ENCODE data around the gene EHD4.

The EHD4 gene

DNA sequence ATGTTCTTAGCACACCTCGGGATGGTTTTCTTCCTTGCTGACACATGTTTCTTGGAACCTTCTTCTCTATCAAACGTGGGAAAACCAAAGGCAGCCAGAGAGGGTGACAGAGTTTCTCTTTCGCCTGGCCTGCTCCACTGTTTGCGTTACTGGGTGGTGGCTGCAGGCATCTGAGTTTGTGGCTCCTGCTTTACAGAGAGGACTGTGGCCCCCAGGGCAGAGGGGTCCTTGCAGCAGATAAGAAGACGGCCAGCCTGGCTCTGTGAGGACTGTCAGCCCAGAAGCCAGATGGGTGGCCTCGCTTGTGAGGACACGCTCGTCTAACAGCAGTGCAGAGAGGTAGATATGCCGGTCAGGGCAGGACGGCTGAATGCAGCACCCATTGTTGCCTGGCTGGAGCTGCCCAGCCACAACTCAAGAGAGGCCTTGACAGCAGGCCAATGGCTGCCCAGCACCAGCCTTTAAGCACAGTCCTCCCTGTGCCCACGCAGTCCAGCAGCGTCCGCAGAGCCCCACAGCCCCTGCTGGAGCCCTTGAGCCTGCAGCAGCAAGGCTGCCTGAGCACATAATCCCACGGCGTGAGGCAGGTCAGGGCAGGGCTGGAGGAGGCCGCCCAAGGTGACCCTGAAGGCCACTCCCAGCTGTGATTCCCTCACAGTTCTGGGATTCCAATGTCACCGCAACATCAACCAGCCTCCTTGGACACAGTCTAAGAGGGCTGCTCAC is 63.5 kb downstream of the EHD4 start:
- no peaks in the 10 kb centered on the region for H3K9me3 ChIP-seq (ENCODE audit: control insufficient read depth, insufficient read depth, low read length)
- H3K36me3 ChIP-seq (ENCODE audit: insufficient read depth, low read length), result peaks cover 16% of the 10 kb centered on the region; the same call in 1 of the 2 replicates
- H3K9ac ChIP-seq (ENCODE audit: low read depth, low read length), result no peak overlapping the region
- peaks cover 5% of the 10 kb centered on the region; the same call in 1 of the 2 replicates for H3K4me1 ChIP-seq (ENCODE audit: insufficient read depth, low read length)

DNA sequence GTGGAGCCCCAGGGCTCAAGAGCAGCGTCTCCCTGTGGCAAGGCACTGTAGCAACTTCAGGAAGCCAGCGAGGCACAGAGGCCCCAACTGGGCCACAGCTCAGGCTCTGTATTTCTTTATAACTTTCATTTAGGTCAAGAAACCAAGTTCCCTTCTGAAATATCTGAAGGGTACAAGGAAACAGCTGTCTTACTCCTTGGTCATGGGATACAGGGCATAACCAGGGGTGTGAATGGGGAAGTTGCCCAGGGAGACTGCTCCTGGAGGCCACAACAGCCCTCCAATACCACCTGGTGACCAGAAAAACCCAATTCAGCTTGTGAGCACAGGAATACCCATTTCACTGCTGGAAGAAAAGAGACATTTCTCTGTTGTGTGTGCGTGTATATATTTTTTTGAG is 65.2 kb downstream of the EHD4 start:
- Histone ChIP-seq H3K9me3 (ENCODE audit: control insufficient read depth, insufficient read depth, low read length) (no peaks in the 10 kb centered on the region), H3K9ac (ENCODE audit: low read depth, low read length) (no peak overlapping the region), H3K4me1 (ENCODE audit: insufficient read depth, low read length) (peaks cover 6% of the 10 kb centered on the region; the same call in 1 of the 2 replicates), H3K36me3 (ENCODE audit: insufficient read depth, low read length) (peaks cover 16% of the 10 kb centered on the region; the same call in 1 of the 2 replicates)

DNA sequence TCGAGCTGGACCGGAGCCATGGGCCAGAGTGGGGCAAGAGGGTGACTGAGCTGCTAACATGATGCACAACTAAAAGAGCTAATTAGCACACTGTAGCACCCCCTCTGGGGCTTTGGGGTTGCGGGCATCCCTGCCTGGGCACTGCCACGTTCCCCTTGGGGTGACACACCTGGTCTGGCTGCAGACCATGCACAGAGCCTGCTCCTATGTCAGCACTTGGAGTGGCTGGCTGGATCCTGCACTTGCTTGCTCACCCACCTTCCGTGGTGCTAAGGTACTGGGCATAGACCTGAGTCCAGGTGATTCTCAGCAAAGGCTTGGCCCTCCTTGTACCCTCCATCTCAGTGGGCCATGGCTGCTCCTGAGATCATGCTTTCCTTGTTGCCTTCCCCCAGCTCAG is 65.7 kb downstream of the EHD4 start:
- Histone ChIP-seq H3K36me3 (ENCODE audit: insufficient read depth, low read length) (peaks cover 16% of the 10 kb centered on the region; the same call in 1 of the 2 replicates), H3K4me1 (ENCODE audit: insufficient read depth, low read length) (peaks cover 6% of the 10 kb centered on the region; the same call in 1 of the 2 replicates), H3K9ac (ENCODE audit: low read depth, low read length) (no peak overlapping the region), H3K9me3 (ENCODE audit: control insufficient read depth, insufficient read depth, low read length) (no peaks in the 10 kb centered on the region)

DNA sequence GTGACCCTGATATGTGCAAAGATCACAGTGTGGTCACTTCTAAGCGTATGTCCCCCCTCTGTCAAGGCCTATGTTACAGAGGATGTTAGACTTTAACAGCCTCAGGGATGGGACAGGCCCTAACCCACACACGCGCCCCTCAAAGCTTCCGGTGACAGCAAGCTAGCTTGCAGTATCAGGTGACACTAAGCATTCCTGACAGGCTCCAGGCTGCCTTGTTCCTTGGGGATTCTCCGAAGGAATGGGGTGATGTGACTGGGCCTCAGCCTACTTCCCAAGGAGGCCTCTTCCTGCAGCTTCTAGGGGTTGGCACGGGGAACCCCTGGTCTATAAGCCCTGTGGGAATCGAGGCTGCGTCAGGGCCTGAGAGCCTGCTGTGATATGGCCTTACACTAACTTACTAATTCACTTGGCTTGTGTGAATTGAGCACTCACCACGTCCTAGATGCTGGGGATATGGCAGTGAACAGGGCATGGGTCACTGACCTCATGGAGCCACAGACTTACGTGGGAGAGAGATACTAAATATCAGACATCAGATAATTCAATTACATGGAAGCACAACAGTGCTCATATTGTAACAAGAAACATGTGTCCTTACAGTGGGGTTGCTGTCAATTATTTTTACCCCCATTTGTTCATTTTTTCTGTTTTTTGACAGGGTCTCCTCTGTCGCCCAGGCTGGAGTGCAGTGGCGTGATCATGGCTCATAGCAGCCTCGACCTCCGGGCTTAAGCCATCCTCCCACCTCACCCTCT is 67.1 kb downstream of the EHD4 start:
- no peak overlapping the region for H3K9ac ChIP-seq (ENCODE audit: low read depth, low read length)
- no peaks in the 10 kb centered on the region for H3K9me3 ChIP-seq (ENCODE audit: control insufficient read depth, insufficient read depth, low read length)
- H3K36me3 ChIP-seq (ENCODE audit: insufficient read depth, low read length), result peaks cover 18% of the 10 kb centered on the region; the same call in 1 of the 2 replicates
- H3K4me1 ChIP-seq (ENCODE audit: insufficient read depth, low read length), result peaks cover 6% of the 10 kb centered on the region; the same call in 1 of the 2 replicates

DNA sequence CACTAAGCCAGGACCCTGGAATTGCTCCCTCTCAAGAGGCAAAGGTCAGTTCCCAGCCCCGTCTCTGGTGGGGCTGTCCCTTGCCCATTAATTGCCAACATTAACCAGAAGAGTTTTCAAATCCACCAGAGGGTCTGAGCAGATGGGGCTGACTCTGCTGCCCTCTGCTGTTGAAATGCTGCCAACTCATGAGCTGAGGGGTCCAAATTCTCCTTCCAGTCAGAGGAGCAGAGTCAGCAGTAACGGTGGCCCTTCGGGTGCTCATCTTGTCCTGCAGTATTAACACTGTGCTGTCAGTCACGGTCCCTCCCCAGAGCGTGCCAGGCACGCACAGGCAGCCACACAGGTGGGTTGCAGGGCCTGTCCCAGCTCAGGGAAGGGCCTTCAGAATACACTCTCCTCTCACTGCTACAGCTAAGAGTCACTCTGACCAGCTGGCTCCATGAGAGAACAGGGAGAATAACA is 67.8 kb downstream of the EHD4 start:
- Histone ChIP-seq H3K9ac (ENCODE audit: low read depth, low read length) (no peak overlapping the region), H3K4me1 (ENCODE audit: insufficient read depth, low read length) (peaks cover 6% of the 10 kb centered on the region; the same call in 1 of the 2 replicates), H3K36me3 (ENCODE audit: insufficient read depth, low read length) (peaks cover 16% of the 10 kb centered on the region; the same call in 1 of the 2 replicates), H3K9me3 (ENCODE audit: control insufficient read depth, insufficient read depth, low read length) (no peaks in the 10 kb centered on the region)

DNA sequence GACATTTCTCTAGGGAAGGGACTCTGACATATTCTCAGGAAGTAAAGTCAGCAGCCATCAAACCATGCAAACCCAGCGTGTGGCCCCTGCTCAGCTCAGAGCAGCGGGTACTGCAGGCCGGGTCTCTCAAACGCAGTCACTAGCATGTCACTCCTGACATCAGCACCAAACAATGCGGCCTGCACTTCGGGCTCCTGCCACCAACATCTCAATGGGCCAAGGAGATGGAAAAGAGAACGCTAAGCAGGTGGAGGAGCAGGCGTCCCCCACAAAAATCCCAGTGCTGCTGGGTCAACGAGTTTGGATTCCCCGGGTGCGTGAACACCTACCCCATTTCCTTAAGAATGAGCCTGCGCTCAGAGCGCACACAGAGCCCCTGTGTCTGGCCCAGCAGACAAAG is 68.6 kb downstream of the EHD4 start:
- Histone ChIP-seq H3K9ac (ENCODE audit: low read depth, low read length) (no peak overlapping the region), H3K4me1 (ENCODE audit: insufficient read depth, low read length) (peaks cover 6% of the 10 kb centered on the region; the same call in 1 of the 2 replicates), H3K36me3 (ENCODE audit: insufficient read depth, low read length) (peaks cover 11% of the 10 kb centered on the region; the same call in 1 of the 2 replicates), H3K9me3 (ENCODE audit: control insufficient read depth, insufficient read depth, low read length) (no peaks in the 10 kb centered on the region)

DNA sequence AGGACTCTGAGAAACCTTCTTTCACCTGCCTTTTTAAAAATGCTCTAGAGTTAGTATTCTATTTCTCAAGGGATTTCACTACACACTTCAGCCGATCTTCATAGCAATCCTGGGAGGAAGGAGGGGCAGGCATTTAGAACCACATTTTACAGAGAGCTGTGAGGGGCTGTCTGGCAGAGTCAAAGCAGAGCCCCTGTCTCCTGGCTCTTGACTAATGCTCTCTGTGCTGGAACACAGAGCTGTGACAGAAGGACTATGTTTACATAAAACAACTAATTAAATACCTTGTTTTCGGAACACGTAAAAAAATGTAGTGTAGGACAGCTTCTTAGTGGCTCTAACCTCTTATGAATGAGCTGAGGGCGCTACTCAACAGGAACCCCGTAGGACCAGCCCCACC is 70.9 kb downstream of the EHD4 start:
- H3K9ac ChIP-seq (ENCODE audit: low read depth, low read length), result no peak overlapping the region
- peaks cover 6% of the 10 kb centered on the region; the same call in 1 of the 2 replicates for H3K36me3 ChIP-seq (ENCODE audit: insufficient read depth, low read length)
- H3K9me3 ChIP-seq (ENCODE audit: control insufficient read depth, insufficient read depth, low read length), result no peaks in the 10 kb centered on the region
- H3K4me1 ChIP-seq (ENCODE audit: insufficient read depth, low read length), result peaks cover 10% of the 10 kb centered on the region; the same call in 1 of the 2 replicates

DNA sequence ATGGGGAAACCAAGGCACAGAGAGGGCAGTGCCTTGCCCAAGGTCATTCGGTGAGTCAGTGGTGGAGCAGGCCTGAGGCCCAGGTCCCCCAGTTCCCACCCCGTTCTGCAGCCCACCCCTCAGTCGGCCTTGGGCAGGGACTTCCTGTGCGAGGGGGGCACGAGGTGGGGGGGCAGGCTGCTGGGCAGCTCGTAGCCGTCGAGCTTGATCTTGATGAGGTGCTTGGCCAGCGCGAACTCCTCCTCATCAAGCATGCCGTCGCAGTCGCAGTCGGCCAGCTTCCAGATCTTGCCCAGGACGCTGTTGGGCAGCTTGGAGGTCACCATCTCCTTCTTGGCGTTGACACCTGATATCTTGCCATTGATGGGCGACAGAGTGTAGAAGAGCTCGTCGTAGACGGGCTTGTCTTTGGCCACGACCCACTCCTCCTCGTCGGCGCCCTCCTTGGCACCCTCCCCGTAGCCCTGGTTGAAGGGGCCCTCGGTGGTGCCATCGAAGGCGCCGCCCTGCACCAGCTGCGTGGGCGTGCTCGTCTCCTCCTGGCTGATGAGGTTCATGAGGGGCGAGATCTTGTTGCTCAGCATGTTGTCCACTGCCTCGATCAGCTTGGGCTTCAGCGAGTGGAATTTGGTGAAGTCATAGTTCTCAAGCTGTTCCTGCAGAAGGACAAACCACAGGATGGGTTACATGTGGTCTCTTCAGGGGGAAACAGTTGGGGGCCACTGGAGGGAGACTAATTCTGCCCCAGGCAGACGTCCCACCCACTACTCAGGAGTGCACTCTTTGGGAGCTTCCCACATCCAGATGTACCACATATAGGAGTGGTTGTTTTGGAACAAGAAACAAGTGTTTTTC is 71.6 kb downstream of the EHD4 start:
- H3K4me1 ChIP-seq (ENCODE audit: insufficient read depth, low read length), result peaks cover 10% of the 10 kb centered on the region; the same call in 1 of the 2 replicates
- no peaks in the 10 kb centered on the region for H3K9me3 ChIP-seq (ENCODE audit: control insufficient read depth, insufficient read depth, low read length)
- no peak overlapping the region for H3K9ac ChIP-seq (ENCODE audit: low read depth, low read length)
- peaks cover 3% of the 10 kb centered on the region; the same call in 1 of the 2 replicates for H3K36me3 ChIP-seq (ENCODE audit: insufficient read depth, low read length)

DNA sequence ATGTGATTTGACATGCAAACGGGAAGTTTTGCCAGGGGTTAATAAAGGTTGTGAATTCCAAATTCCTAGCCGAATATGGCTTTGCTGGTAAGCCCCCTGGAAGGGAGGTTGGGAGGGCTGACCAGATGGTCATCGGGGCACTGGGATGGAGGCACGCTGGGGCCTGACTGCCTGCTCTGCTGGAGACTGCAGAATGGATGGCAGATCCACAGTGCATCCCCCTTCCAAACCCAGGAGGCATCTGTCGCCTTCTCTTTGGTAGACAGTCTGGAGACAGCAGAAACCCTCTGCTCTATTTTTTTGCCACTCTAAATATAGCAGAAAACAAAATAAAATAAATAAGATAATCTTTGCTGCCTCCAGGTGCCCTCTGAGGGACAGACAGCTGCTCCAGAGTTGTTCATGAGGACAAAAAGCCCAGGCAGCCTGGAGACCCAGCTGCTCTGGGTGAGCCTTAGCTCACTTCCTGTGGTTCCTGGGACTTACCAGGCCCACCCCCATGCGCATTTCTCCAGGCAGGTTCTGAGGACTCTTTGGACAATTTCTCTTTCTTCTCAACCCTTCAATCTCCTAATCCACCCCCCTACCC is 72.4 kb downstream of the EHD4 start:
- H3K9ac ChIP-seq (ENCODE audit: low read depth, low read length), result no peak overlapping the region
- peaks cover 14% of the 10 kb centered on the region; the same call in 1 of the 2 replicates for H3K4me1 ChIP-seq (ENCODE audit: insufficient read depth, low read length)
- peaks cover 3% of the 10 kb centered on the region; the same call in 1 of the 2 replicates for H3K36me3 ChIP-seq (ENCODE audit: insufficient read depth, low read length)
- H3K9me3 ChIP-seq (ENCODE audit: control insufficient read depth, insufficient read depth, low read length), result no peaks in the 10 kb centered on the region

DNA sequence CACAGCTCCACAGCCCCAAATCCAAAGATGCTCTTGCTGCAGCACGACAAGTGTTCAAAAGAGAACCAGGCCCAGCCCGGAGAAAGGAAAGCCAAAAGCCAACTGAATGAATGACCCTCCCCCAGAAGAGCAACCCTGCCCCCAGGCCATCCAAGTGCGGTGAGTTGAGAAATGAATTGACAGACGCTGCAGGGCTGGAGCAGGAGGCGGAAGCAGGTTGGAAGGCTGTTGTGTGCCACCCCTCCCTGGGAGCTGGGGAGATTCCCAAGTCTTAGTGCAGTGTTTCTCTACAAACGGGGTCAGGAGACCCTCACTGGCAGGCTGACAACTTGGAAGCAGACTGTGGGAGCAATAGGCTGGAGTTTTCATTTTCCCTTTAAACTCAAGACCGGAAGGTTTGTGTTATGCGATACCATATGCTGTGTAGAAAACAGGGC is 75.0 kb downstream of the EHD4 start:
- Histone ChIP-seq H3K36me3 (ENCODE audit: insufficient read depth, low read length) (peaks cover 3% of the 10 kb centered on the region; the same call in 1 of the 2 replicates), H3K4me1 (ENCODE audit: insufficient read depth, low read length) (peaks cover 9% of the 10 kb centered on the region; the same call in 1 of the 2 replicates), H3K9ac (ENCODE audit: low read depth, low read length) (no peak overlapping the region), H3K9me3 (ENCODE audit: control insufficient read depth, insufficient read depth, low read length) (no peaks in the 10 kb centered on the region)

DNA sequence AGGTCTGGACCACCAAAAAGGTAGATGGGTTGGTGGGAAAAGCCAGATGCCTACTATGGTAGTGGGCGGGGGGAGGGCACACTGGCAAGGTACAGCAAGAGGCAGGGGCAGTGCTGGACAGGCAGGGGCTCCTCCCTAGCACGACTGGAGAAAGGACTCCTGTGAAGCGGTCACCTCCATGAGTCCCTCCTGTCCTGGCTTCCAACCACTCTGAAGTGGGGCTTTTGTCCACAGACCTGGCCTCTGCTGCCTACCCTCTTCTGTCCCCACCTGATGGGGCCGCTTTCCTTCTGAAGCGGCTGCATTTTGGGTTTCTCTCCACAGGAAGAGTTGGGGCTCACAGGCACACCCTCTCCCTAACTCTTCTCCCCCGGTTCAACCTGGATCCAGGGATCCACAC is 75.8 kb downstream of the EHD4 start:
- H3K9ac ChIP-seq (ENCODE audit: low read depth, low read length), result no peak overlapping the region
- H3K36me3 ChIP-seq (ENCODE audit: insufficient read depth, low read length), result peaks cover 3% of the 10 kb centered on the region; the same call in 1 of the 2 replicates
- peaks cover 9% of the 10 kb centered on the region; the same call in 1 of the 2 replicates for H3K4me1 ChIP-seq (ENCODE audit: insufficient read depth, low read length)
- H3K9me3 ChIP-seq (ENCODE audit: control insufficient read depth, insufficient read depth, low read length), result no peaks in the 10 kb centered on the region

DNA sequence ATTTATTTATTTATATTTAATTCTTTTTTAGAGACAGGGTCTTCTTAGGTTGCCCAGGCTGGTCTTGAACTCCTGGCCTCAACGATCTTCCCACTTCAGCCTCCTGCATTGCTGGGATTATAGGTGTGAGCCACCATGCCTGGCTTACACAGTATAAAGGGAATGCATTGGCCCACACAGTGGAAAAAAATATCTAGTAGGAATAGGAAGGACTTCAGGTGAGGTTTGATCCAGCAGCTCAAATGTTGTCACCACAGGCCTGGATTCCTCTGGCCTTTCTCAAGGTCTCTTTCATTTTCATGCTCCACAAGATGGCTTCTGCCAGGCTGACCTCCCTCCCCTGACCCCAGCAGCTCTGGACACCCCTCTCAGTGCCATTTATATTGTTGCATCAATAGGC is 76.4 kb downstream of the EHD4 start:
- no peak overlapping the region for H3K9ac ChIP-seq (ENCODE audit: low read depth, low read length)
- H3K9me3 ChIP-seq (ENCODE audit: control insufficient read depth, insufficient read depth, low read length), result no peaks in the 10 kb centered on the region
- peaks cover 11% of the 10 kb centered on the region; the same call in 1 of the 2 replicates for H3K4me1 ChIP-seq (ENCODE audit: insufficient read depth, low read length)
- H3K36me3 ChIP-seq (ENCODE audit: insufficient read depth, low read length), result peaks cover 2% of the 10 kb centered on the region; the same call in 1 of the 2 replicates

DNA sequence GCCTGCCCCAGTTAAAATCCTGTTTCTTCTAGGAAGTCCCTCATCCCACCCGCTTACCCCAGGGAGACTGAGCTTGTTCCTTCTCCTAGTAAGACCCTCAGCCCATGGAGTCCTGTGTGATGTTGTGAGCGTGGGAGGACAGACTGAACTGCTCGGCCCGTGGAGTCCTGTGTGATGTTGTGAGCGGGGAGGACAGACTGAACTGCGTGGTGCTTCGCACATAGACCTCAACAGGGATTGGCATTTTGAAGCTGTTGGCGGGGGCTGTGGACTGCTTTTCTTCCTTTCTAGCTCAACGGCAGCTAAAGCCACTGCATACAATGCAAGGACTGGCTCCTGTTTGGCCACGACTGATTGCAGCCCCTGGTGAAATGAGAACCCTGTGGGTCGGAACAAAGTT is 76.9 kb downstream of the EHD4 start:
- H3K9me3 ChIP-seq (ENCODE audit: control insufficient read depth, insufficient read depth, low read length), result no peaks in the 10 kb centered on the region
- H3K4me1 ChIP-seq (ENCODE audit: insufficient read depth, low read length), result peaks cover 11% of the 10 kb centered on the region; the same call in 1 of the 2 replicates
- H3K9ac ChIP-seq (ENCODE audit: low read depth, low read length), result no peak overlapping the region
- no peaks in the 10 kb centered on the region for H3K36me3 ChIP-seq (ENCODE audit: insufficient read depth, low read length)
